Vagina (tissue), 2 donors: Measurements from ENCODE around the gene ALKBH3.

ENCODE experiments used
- POLR2A ChIP-seq, 2 donors: fragments of 450-650 bp; IDR thresholded peaks; one replicate each; pipeline ENCODE4 v1.6.1; 2017; ENCODE audit warnings: antibody characterized with exemption in 2 of 2, mild to moderate bottlenecking in 2 of 2, moderate library complexity in 2 of 2
- POLR2AphosphoS5 ChIP-seq, 2 donors: sonication (generic); formaldehyde crosslinking; IDR thresholded peaks; one replicate each; pipeline ENCODE4 v1.9.0; 2017; ENCODE audit warnings: antibody characterized with exemption in 2 of 2, mild to moderate bottlenecking in 2 of 2, low read depth in 1 of 2; ENCODE audit not compliant: insufficient read depth in 1 of 2
- TF ChIP-seq, protein P1 (sequence below), 3 experiments: fragments of 450-650 bp in 2 of 3; fragments of 200-600 bp in 1 of 3; sonication (generic) in 1 of 3; IDR thresholded peaks; one replicate each; pipeline ENCODE4 v1.5.1; 2017 to 2019; ENCODE audit warnings: antibody characterized with exemption in 3 of 3, mild to moderate bottlenecking in 2 of 3, moderate library complexity in 2 of 3

DNA sequence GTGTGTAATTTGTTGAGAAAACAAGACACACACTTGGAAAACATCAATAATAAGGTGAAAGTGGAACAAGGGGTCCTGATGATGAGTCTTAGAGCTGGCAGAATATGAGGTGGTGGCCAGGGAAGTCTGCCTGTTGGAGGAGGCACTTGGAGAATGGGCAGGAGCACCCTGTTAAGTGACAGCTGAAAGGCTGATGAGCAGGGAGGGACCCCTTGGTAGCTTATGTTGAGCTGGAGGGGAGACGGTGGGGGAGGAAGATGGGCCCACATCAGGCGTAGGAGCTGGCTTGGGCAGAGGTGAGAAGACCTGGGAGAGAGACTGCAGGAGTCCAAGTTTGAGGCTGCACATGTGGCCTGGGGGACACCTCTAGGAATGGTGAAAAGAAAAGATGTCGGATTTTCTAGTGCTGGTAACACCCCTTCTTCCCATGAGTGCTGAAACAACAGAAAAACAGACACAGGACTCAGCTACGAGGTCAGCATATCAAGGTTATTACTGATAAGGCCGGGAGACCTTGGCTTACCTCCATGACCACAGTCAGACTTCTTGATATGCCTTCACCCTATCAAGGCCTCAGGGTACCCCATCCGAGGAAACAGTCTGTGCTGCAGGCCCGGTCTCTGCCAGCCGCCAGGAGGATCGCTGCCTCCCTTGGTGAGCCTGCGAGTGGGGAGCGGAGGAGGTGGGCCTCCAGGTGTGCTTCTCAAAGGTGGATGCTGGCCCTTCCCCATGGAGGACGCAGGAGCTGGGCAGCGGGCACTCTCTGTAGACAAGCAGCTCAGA is 47.5 kb downstream of the ALKBH3 start:
- TF ChIP-seq, protein P1, sequence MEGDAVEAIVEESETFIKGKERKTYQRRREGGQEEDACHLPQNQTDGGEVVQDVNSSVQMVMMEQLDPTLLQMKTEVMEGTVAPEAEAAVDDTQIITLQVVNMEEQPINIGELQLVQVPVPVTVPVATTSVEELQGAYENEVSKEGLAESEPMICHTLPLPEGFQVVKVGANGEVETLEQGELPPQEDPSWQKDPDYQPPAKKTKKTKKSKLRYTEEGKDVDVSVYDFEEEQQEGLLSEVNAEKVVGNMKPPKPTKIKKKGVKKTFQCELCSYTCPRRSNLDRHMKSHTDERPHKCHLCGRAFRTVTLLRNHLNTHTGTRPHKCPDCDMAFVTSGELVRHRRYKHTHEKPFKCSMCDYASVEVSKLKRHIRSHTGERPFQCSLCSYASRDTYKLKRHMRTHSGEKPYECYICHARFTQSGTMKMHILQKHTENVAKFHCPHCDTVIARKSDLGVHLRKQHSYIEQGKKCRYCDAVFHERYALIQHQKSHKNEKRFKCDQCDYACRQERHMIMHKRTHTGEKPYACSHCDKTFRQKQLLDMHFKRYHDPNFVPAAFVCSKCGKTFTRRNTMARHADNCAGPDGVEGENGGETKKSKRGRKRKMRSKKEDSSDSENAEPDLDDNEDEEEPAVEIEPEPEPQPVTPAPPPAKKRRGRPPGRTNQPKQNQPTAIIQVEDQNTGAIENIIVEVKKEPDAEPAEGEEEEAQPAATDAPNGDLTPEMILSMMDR (IDR thresholded peaks at IDR 0.05) = no peak
- TF ChIP-seq POLR2AphosphoS5 (IDR thresholded peaks at IDR 0.05; ENCODE audit: insufficient read depth in 1 of 2, low read depth in 1 of 2) = no peak
- TF ChIP-seq POLR2A (IDR thresholded peaks at IDR 0.05) = no peak
